ENCODE results near the gene IL4I1.

DNA sequence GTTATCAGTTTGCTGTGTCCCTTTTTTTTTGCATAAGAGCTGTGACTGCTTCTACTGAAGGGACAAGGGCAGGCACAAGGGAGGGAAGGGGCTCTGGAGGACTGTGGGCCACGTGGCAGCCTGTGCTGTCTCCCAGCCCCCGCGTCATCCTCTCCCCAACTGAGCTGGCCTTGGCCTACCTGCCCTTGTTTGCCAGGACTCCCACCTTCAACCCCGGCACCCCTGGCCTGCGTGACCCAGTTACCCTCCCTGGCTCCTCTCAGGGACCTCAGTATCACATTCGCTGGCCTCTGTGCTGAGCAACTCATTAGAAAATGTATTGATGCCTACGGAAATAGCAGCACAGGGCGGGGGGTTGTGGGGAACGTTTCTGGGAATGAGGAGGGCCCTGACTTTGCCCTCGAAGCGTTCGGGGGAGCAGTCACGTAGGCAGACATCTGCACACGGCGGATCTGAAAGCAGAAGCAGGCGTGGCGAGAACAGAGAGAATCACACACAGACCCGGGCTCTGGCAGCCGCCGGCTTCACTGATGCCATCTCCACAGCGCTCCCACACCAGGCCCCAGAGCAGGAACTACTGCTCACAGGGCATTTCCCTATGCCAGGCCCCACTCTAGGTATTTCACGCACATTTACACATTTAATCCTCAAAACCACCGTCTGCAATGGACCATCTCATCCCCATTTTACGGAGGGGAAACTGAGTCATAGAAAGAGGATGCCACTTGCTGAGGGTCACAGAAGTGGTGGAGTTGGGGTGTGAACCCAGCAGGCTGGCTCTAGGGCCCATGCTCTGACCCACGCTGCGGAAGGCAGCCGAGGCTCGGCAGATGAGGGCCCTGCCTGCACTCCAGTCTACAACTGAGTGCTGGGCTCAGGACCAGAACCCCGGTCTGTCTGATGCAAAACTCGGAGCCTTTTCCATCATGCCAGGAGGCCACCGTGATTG is 26.6 kb upstream of the IL4I1 start:
- TF ChIP-seq, protein P1, sequence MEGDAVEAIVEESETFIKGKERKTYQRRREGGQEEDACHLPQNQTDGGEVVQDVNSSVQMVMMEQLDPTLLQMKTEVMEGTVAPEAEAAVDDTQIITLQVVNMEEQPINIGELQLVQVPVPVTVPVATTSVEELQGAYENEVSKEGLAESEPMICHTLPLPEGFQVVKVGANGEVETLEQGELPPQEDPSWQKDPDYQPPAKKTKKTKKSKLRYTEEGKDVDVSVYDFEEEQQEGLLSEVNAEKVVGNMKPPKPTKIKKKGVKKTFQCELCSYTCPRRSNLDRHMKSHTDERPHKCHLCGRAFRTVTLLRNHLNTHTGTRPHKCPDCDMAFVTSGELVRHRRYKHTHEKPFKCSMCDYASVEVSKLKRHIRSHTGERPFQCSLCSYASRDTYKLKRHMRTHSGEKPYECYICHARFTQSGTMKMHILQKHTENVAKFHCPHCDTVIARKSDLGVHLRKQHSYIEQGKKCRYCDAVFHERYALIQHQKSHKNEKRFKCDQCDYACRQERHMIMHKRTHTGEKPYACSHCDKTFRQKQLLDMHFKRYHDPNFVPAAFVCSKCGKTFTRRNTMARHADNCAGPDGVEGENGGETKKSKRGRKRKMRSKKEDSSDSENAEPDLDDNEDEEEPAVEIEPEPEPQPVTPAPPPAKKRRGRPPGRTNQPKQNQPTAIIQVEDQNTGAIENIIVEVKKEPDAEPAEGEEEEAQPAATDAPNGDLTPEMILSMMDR (IDR thresholded peaks at IDR 0.05), result no peak
- no peak for TF ChIP-seq EZH2 (IDR thresholded peaks at IDR 0.05; ENCODE audit: borderline replicate concordance, insufficient read depth, low read depth, low read length, poor library complexity, severe bottlenecking)

Measured in B cell (primary cell).